ENCODE results near the gene FBN1. TPM values are rescaled to one million over a fixed set of nuclear protein-coding genes. Genes with fewer than 3 reads are reported as not detected.

FBN1 gene
- total RNA-seq, 1 donor from 2014 or later: 12.6 TPM

Other genes starting within 250 kb of the FBN1 start
- 8.0 TPM for gene CEP152, start 165.4 kb upstream of the FBN1 start, total RNA-seq (ENCODE audit: unreplicated experiment)
- gene EID1, start 232.4 kb upstream of the FBN1 start, total RNA-seq (ENCODE audit: unreplicated experiment): 146 TPM